HG02870 (cell line): ENCODE measurements around the gene TATDN2.
"Not testable (repeated sequence)": the region's sequence is repeated elsewhere in the genome, so short reads cannot be mapped to it uniquely, and the experiment has no call there.

Source experiments
- ATAC-seq: cut with Tn5 transposase; IDR thresholded peaks from one replicate; pipeline ENCODE4 v1.9.1; 2021; ENCODE audit warnings: mild to moderate bottlenecking, moderate library complexity; ENCODE audit not compliant: unreplicated experiment

Gene TATDN2

DNA sequence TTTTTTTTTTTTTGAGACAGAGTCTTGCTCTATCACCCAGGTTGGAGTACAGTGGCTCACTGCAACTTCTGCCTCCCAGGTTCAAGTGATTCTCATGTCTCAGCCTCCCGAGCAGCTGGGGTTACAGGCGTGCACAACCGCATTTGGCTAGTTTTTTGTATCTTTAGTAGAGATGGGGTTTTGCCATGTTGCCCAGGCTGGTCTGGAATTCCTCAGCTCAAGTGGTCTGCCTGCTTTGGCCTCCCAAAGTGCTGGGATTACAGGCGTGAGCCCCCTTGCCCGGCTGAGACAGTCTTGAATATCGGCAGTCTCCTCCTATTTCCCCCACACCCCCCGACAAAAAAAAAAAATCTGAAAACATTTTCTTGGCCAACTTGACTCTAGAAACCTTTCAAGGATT lies 18.7 kb downstream of the TATDN2 start:
- not testable (repeated sequence) for ATAC-seq

DNA sequence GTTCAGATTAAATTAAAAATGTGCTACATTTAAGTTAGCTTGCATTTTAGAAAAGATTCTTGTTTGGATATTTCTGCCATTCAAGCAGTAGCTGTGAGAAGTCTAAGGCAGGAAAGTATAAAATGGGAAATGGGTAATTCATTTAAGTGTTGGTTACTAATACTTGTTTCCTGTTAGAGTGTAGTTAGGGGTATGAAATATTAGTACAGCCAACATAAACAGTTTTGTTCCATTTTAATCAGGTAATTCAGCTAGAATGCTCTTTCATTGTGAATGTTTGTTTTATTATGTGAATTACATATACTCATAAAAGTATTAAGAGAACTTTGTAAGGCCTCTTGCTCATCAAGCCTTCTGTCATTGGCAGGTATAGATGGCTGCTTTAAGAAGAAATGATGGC lies 19.9 kb downstream of the TATDN2 start:
- no peak for ATAC-seq

DNA sequence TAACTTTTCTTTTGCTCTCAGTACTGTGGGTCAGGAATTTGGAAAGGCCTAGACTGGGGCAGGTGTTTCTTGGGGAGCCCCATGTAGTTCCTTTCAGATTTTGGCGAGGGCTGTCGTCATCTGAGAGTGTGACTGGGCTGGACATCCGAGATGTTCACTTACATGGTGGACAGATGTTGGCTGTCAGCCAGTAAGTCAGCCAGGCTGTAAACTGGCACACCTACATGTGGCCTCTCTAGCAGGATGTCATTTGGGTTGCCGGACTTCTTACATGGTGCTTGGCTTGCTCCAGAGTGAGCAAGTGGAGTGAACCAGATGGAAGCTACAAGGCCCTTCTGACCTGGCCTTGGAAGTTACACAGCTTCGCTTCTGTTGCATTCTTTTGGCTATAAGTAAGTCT lies 20.7 kb downstream of the TATDN2 start:
- no peak for ATAC-seq

DNA sequence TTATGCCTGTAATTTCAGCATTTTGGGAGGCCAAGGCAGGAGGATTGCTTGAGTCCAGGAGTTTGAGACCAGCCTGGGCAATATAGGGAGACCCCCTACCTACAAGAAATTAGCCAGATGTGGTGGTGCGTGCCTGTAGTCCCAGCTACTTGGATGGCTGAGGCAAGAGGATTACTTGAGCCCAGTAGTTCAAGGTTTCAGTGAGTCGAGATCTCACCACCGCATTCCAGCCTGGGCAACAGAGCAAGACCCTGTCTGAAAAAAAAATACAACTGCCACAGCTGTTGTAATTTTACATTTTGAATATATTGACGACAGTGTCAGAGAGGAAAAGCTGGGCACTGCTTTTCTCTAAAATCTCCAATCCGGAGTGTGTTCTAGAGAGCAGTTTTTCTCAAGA lies 21.2 kb downstream of the TATDN2 start:
- ATAC-seq: no peak

DNA sequence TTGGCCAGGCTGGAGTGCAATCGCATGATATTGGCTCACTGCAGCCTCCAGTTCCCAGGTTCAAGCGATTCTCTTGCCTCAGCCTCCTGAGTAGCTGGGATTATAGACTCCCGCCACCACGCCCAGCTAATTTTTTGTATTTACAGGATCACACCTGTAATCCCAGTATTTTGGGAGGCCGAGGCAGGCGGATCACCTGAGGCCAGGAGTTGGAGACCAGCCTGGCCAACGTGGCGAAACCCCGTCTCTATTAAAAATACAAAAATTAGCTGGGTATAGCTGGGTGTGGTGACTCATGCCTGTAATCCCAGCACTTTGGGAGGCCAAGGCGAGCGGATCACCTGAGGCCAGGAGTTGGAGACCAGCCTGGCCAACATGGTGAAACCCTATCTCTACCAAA lies 24.2 kb downstream of the TATDN2 start:
- ATAC-seq: not testable (repeated sequence)

- ATAC-seq: no peak
Measured at GRCh38 chr3:10272977-10273376, 24.7 kb downstream of the TATDN2 start.

- no peak for ATAC-seq
Measured at GRCh38 chr3:10273702-10274305, 25.5 kb downstream of the TATDN2 start.

DNA sequence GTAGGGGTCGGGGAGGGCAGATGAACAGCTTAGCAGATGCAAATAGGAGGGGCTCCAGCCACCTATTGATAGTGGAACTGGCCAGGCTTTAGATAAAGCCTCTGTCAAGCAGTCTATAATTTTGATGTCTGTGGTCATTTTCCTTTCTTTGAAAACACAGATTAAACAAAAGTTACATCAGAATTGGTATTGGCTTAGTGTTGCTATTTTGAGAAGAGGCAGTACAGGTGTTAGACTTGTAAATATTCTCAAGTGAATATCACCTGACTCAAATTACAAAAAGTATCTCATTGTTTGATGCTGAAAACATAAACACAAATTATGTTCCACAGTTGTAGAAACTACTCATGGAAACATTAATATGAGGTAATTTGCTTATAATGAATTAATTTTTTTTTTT lies 26.3 kb downstream of the TATDN2 start:
- no peak for ATAC-seq

DNA sequence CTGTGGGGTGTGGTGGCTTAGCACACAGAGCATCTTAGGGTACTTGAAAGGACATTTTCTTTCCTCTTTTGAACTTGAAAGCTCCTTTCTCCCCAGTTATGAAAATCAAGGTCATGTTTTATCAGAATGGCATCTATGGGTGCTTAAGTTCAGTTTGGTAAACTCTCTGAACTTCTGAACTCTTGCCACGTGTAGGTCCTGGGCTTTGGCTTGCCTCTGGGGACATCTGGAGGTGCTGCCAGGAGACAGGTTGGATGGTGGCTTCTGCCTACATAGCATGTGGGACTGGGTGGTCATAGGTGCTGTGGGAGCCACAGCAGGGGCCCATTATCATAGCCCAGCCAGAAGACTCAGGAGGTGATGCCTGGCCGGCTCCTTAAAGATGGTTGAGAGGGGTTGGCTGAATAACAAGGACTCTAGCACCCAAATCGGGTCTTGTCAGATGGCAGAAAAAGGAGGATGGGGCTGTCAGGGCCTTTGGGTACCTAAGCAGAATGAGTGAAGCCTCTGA lies 28.9 kb downstream of the TATDN2 start:
- ATAC-seq: no peak

DNA sequence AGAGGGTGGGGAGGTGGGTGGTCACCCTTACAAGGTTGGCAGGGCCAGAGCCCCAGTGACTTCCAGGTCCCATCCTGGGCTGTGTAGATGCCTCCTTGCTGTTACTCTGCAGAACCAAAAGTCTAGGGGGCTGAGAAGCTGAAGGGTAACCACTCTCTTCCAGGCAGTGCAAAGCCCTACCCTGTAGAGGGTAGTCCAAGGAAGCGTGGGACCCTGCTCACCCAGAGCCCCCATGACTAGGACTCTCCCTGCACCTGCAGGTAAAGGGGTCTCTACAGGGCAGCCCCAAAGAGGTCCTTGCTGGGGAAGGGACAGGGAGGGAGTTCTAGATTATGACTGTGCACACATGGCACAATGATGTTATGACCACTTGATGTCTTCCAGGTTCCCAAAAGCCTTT lies 30.2 kb downstream of the TATDN2 start:
- no peak for ATAC-seq

- ATAC-seq: no peak
Measured at GRCh38 chr3:10279384-10280176, 31.3 kb downstream of the TATDN2 start.

DNA sequence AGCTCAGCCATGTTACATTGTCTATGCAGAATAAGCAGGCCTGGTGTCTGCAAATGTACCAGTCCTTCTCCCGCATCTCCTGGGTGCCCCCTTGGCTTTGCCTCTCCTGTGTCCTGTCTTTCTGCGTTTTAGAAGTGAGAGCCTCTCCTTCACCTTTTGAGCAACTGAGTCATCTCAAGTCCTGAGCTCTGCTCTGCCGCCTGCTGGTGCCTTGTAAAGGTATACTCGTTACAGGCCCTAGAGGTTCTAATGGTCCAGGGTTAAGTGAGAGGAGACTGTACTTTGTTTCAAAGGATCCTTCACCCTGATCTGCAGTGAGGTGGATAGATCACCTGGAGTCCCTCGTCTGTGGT lies 31.9 kb downstream of the TATDN2 start:
- ATAC-seq: no peak

GRCh38 chr3:10280571-10280970 lies 32.3 kb downstream of the TATDN2 start:
- no peak for ATAC-seq

DNA sequence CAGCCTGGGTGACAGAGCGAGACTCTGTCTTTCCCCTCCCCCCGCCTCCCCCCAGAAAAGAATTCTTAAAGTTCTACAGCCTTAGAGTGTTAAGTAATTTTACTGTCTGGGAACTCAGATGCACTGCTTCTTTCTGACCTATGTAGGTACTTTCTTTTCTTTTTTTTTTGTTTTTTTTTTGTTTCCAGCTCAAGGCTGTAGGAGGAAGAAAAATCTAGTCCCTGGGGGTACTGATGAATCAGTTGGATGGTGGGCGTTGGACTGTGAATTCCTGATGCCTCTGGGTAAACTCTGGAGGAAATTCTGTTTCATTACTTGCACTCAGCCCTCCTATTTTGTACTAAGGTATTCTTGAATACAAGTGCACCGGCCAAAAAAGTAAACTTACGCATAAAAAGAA lies 33.7 kb downstream of the TATDN2 start:
- ATAC-seq: no peak

DNA sequence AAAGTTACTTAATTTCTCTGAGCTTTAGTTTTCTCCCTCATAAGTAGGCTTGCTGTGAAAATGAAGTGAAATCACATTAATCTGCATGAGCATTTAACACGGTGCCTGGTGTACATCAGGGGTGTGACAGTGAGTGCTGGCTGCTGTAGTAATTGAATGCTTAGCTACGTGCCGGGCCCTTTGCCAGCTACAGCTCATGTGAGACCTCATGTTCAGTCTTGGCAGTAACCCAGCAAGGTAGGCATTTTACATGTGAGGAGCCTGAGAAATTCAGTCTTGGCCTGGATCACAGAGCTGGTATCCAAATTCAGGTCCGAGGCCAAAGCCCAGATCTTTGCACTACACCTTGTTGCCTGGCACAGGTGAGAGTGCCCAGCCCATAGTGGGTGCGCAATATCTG lies 35.4 kb downstream of the TATDN2 start:
- no peak for ATAC-seq

- no peak for ATAC-seq
Measured at GRCh38 chr3:10284496-10284895, 36.2 kb downstream of the TATDN2 start.

GRCh38 chr3:10285272-10286132 lies 37.2 kb downstream of the TATDN2 start:
- ATAC-seq: no peak

DNA sequence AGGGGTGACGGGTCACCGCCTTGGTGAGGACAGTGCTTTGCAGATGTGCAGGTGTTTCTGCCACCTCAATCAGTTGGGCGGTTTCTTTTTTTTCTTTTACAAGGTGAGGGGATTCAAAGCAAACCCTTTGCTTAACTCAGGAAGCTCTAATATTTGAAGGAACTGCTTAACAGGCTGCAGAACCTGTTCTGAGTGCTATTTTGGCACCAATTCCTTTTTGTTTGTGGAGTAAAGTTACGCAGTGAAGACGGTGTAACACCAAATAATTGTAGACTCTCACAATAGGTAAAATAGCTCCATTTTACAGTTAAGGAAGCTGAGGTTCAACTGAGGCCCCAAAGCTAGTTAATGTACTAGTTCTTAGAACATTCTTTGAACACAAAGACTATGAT lies 37.9 kb downstream of the TATDN2 start:
- no peak for ATAC-seq

GRCh38 chr3:10286596-10287295 lies 38.5 kb downstream of the TATDN2 start:
- no peak for ATAC-seq

DNA sequence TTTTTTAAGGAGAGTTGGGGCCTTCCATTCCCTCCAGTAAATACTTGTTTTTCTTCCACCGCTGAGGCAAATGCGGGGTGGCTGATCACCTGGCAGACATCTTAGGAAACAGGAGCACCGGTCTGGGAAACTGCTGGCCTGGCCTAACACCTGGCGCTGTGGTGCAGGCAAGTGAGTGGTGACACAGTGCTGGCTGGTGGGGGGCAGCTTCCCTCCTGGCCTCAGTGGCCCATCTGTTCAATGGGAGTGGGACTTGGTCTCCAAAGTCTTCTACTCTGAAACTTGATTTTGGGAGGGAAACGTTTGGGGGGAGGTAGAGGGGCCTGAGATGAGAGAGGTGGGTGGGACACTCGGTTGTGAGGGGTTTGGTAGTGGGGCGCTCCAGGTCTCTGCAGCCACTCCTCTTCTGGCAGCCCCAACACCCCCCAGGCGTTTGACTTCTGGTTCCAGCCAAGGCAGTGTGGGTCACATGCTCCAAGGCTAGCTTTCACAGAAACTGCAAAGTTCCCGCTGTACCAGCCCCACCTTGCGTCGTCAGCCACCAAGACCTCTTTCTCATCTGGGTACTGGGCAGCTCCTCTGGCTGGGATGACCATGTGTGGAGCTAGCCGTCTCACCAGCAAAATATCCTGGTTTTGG lies 39.8 kb downstream of the TATDN2 start:
- no peak for ATAC-seq

DNA sequence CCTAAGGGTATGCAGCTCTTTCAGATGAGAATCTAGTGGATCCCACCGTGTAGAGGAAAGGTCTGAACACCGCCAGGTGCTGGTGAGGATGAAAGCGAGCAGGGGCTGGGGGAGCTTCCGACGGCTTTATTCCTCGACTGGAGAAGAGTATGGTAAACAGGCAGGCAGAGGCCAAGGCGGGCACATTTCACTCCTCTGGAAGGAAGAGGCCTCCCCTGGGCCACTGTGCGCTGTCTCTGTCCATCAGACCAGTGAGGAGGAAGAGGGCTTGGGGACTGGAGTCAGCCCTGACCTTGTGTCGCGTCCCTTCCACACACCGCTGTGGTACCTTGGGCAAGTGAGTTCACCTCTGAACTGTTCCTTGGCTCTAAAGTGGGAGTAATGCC lies 40.3 kb downstream of the TATDN2 start:
- no peak for ATAC-seq
